WTC11 (cell line): Measurements from ENCODE around the gene EAF1.

Experiments
- AFF4 ChIP-seq: sonication (generic); formaldehyde crosslinking; IDR thresholded peaks from 2 replicates; pipeline ENCODE4 v1.8.1; 2023; ENCODE audit warnings: mild to moderate bottlenecking, missing genetic modification reagents, borderline replicate concordance
- CDX4 ChIP-seq: fragments of 250-450 bp; sonication (Bioruptor Pico); IDR thresholded peaks from 2 replicates; pipeline ENCODE4 v1.9.0; 2021; ENCODE audit warnings: moderate library complexity, mild to moderate bottlenecking, inconsistent platforms, borderline replicate concordance
- GABPB1 ChIP-seq: sonication (generic); formaldehyde crosslinking; IDR thresholded peaks from 2 replicates; pipeline ENCODE4 v1.8.1; 2023; ENCODE audit warnings: mild to moderate bottlenecking, missing genetic modification reagents
- NFYB ChIP-seq: sonication (generic); formaldehyde crosslinking; conservative IDR thresholded peaks from 2 replicates; pipeline ENCODE4 v1.8.0; 2022; ENCODE audit warnings: low read depth, missing genetic modification reagents
- USF2 ChIP-seq: sonication (generic); formaldehyde crosslinking; IDR thresholded peaks from 2 replicates; pipeline ENCODE4 v1.8.1; 2023; ENCODE audit warnings: mild to moderate bottlenecking, missing genetic modification reagents, moderate library complexity
- TF ChIP-seq, protein P1 (sequence below): fragments of 200-600 bp; IDR thresholded peaks from 2 replicates; pipeline ENCODE4 v1.8.0; 2022; ENCODE audit warnings: antibody characterized with exemption
- TF ChIP-seq, protein P2 (sequence below): sonication (generic); formaldehyde crosslinking; IDR thresholded peaks from 2 replicates; pipeline ENCODE4 v1.8.0; 2022; ENCODE audit warnings: mild to moderate bottlenecking, missing genetic modification reagents

DNA sequence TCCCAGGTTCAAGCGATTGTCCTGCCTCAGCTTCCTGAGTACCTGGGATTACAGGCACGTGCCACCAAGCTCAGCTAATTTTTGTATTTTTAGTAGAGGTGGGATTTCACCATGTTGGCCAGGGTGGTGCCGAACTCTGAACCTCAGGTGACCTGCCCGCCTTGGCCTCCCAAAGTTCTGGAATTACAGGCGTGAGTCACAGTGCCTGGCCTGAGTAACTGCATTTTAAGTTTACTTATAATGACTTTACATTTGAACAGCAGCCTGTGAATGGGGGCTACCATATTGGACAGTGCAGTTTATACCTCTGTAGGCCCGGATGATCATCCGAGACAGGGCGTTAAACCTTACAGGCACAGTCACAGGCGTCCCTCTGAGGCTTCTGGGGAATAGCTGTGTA lies 24.8 kb downstream of the EAF1 start:
- TF ChIP-seq, protein P1, sequence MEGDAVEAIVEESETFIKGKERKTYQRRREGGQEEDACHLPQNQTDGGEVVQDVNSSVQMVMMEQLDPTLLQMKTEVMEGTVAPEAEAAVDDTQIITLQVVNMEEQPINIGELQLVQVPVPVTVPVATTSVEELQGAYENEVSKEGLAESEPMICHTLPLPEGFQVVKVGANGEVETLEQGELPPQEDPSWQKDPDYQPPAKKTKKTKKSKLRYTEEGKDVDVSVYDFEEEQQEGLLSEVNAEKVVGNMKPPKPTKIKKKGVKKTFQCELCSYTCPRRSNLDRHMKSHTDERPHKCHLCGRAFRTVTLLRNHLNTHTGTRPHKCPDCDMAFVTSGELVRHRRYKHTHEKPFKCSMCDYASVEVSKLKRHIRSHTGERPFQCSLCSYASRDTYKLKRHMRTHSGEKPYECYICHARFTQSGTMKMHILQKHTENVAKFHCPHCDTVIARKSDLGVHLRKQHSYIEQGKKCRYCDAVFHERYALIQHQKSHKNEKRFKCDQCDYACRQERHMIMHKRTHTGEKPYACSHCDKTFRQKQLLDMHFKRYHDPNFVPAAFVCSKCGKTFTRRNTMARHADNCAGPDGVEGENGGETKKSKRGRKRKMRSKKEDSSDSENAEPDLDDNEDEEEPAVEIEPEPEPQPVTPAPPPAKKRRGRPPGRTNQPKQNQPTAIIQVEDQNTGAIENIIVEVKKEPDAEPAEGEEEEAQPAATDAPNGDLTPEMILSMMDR = no peak
- no peak for TF ChIP-seq NFYB (CRISPR knock-in tag)
- no peak for TF ChIP-seq USF2
- TF ChIP-seq CDX4 = no peak
- TF ChIP-seq, protein P2, sequence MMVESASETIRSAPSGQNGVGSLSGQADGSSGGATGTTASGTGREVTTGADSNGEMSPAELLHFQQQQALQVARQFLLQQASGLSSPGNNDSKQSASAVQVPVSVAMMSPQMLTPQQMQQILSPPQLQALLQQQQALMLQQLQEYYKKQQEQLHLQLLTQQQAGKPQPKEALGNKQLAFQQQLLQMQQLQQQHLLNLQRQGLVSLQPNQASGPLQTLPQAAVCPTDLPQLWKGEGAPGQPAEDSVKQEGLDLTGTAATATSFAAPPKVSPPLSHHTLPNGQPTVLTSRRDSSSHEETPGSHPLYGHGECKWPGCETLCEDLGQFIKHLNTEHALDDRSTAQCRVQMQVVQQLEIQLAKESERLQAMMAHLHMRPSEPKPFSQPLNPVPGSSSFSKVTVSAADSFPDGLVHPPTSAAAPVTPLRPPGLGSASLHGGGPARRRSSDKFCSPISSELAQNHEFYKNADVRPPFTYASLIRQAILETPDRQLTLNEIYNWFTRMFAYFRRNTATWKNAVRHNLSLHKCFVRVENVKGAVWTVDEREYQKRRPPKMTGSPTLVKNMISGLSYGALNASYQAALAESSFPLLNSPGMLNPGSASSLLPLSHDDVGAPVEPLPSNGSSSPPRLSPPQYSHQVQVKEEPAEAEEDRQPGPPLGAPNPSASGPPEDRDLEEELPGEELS (CRISPR knock-in tag) = no peak
- no peak for TF ChIP-seq AFF4 (CRISPR knock-in tag)
- no peak for TF ChIP-seq GABPB1 (CRISPR knock-in tag)
